GM04503 (cell line): ENCODE results near the gene ITGB6.

Experiments used
- DNase-seq: peaks from one replicate; pipeline ENCODE4 v3.0.0-alpha.2; 2012; ENCODE audit warnings: low read depth

The ITGB6 gene

GRCh38 chr2:160199683-160200389 is at the start of gene ITGB6:
TSS of gene ITGB6 (minus strand) at chr2:160200272. CDS start at chr2:160200063, 209 bp downstream.
- DNase-seq = no peak

- no peak for DNase-seq
Measured at GRCh38 chr2:160247296-160248035, 47.4 kb upstream of the ITGB6 start.

- no peak for DNase-seq
Measured at GRCh38 chr2:160246356-160246755, 46.3 kb upstream of the ITGB6 start.

- no peak for DNase-seq
Measured at GRCh38 chr2:160245614-160246155, 45.6 kb upstream of the ITGB6 start.

- no peak for DNase-seq
Measured at GRCh38 chr2:160242893-160243564, 43.0 kb upstream of the ITGB6 start.

- DNase-seq = no peak
Measured at GRCh38 chr2:160241251-160242137, 41.4 kb upstream of the ITGB6 start.

GRCh38 chr2:160239436-160239835 is 39.4 kb upstream of the ITGB6 start:
- DNase-seq = no peak

- DNase-seq = no peak
Measured at GRCh38 chr2:160238392-160238791, 38.3 kb upstream of the ITGB6 start.

- no peak for DNase-seq
Measured at GRCh38 chr2:160232905-160233475, 32.9 kb upstream of the ITGB6 start.

- no peak for DNase-seq
Measured at GRCh38 chr2:160229591-160229990, 29.5 kb upstream of the ITGB6 start.

- no peak for DNase-seq
Measured at GRCh38 chr2:160228141-160228917, 28.3 kb upstream of the ITGB6 start.

GRCh38 chr2:160227293-160227915 is 27.3 kb upstream of the ITGB6 start:
- no peak for DNase-seq

GRCh38 chr2:160226367-160226766 is 26.3 kb upstream of the ITGB6 start:
- no peak for DNase-seq

- DNase-seq = no peak
Measured at GRCh38 chr2:160225722-160226121, 25.6 kb upstream of the ITGB6 start.

GRCh38 chr2:160224507-160224906 is 24.4 kb upstream of the ITGB6 start:
- no peak for DNase-seq

- peak; percentile 88 for DNase-seq
Measured at GRCh38 chr2:160224060-160224459, 24.0 kb upstream of the ITGB6 start.

GRCh38 chr2:160223560-160223959 is 23.5 kb upstream of the ITGB6 start:
- no peak for DNase-seq

GRCh38 chr2:160222546-160223283 is 22.6 kb upstream of the ITGB6 start:
- no peak for DNase-seq
